ENCODE results near the gene FHL3. TPM values are rescaled to one million over a fixed set of nuclear protein-coding genes. Genes with fewer than 3 reads are reported as not detected.
"Not testable (repeated sequence)": the region's sequence is repeated elsewhere in the genome, so short reads cannot be mapped to it uniquely, and the experiment has no call there.

The FHL3 gene
- polyA plus RNA-seq, 1 of the 3 experiments (the other 2 are of a cell fraction): 6.8 TPM

DNA sequence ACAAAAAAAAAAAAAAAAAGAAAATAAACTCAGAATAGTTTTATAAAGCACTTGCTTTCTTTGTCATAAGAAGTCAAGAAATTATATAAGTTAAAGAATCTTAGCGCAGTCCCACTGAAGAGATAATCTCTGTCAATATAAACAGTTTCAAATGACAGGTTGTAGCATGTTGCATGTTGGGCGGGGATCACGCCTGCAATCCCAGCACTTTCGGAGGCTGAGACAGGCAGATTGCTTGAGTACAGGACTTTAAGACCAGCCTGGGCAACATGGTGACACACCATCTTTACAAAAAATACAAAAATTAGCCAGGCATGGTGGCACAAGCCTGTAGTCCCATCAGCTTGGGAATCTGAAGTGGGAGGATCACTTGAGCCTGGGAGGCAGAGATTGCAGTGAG lies 40.0 kb downstream of the FHL3 start:
- Histone ChIP-seq H3K36me3 (replicated peaks in 1 of 2; ENCODE audit: control insufficient read depth in 1 of 2, insufficient read depth in 2 of 2, low read length in 1 of 2) (peaks cover 26 to 50% of the 10 kb centered on the region in 2 experiments), H3K9me2 (no peaks in the 10 kb centered on the region), H3K4me2 (no peak overlapping the region), H3F3A (replicated peaks; ENCODE audit: insufficient read depth) (peaks cover 5% of the 10 kb centered on the region), H3K4me1 (ENCODE audit: control insufficient read depth in 1 of 2, insufficient read depth in 2 of 2, low read depth in 1 of 2, low read length in 1 of 2) (no peaks in the 10 kb centered on the region), H3K79me2 (ENCODE audit: insufficient read depth) (0 out of 2 replicates have a peak, but pooled peaks cover 5% of the 10 kb centered on the region), H3K9me3 (no peaks in the 10 kb centered on the region), H2AFZ (ENCODE audit: low read depth) (no peak overlapping the region), H3K4me3 (ENCODE audit: low read depth in 2 of 2, low read length in 1 of 2) (no peak overlapping the region), H3K9ac (no peak overlapping the region), H3K27me3 (ENCODE audit: insufficient read depth) (no peaks in the 10 kb centered on the region), H4K20me1 (ENCODE audit: insufficient read depth) (no peaks in the 10 kb centered on the region), H3K27ac (ENCODE audit: low read depth in 2 of 2, low read length in 1 of 2) (no peak overlapping the region)
- DNase-seq: no peak
- POLR2A ChIA-PET: no interaction called here
- TF ChIP-seq MXI1 (IDR thresholded peaks at IDR 0.05; ENCODE audit: low read depth, low read length) (no peak), RXRA (IDR thresholded peaks at IDR 0.05; ENCODE audit: borderline replicate concordance, low read depth) (no peak), FOSL2 (IDR thresholded peaks at IDR 0.05; ENCODE audit: borderline replicate concordance, low read depth) (no peak), RFX5 (IDR thresholded peaks at IDR 0.05; ENCODE audit: low read length) (no peak), POLR2AphosphoS5 (IDR thresholded peaks at IDR 0.05; ENCODE audit: low read depth, low read length) (no peak), EP300 (IDR thresholded peaks at IDR 0.05; ENCODE audit: borderline replicate concordance in 1 of 2, low read depth in 1 of 2, low read length in 1 of 2) (no peak), GATA2 (CRISPR knock-in tag; IDR thresholded peaks at IDR 0.05) (no peak), YY1 (IDR thresholded peaks at IDR 0.05; ENCODE audit: low read depth) (no peak)
- TF ChIP-seq, protein P1, sequence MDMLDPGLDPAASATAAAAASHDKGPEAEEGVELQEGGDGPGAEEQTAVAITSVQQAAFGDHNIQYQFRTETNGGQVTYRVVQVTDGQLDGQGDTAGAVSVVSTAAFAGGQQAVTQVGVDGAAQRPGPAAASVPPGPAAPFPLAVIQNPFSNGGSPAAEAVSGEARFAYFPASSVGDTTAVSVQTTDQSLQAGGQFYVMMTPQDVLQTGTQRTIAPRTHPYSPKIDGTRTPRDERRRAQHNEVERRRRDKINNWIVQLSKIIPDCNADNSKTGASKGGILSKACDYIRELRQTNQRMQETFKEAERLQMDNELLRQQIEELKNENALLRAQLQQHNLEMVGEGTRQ (IDR thresholded peaks at IDR 0.05; ENCODE audit: borderline replicate concordance, low read depth, low read length): no peak
- TF ChIP-seq, protein P2, sequence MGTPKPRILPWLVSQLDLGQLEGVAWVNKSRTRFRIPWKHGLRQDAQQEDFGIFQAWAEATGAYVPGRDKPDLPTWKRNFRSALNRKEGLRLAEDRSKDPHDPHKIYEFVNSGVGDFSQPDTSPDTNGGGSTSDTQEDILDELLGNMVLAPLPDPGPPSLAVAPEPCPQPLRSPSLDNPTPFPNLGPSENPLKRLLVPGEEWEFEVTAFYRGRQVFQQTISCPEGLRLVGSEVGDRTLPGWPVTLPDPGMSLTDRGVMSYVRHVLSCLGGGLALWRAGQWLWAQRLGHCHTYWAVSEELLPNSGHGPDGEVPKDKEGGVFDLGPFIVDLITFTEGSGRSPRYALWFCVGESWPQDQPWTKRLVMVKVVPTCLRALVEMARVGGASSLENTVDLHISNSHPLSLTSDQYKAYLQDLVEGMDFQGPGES (IDR thresholded peaks at IDR 0.05; ENCODE audit: low read depth, low read length): no peak
- TF ChIP-seq, protein P3, sequence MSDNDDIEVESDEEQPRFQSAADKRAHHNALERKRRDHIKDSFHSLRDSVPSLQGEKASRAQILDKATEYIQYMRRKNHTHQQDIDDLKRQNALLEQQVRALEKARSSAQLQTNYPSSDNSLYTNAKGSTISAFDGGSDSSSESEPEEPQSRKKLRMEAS (IDR thresholded peaks at IDR 0.05; ENCODE audit: low read depth): no peak
- 94% methylated on average over 3 of the region's 4 CpGs for WGBS (ENCODE audit: low lambda C conversion rate)
- CTCF ChIA-PET: no interaction called here

DNA sequence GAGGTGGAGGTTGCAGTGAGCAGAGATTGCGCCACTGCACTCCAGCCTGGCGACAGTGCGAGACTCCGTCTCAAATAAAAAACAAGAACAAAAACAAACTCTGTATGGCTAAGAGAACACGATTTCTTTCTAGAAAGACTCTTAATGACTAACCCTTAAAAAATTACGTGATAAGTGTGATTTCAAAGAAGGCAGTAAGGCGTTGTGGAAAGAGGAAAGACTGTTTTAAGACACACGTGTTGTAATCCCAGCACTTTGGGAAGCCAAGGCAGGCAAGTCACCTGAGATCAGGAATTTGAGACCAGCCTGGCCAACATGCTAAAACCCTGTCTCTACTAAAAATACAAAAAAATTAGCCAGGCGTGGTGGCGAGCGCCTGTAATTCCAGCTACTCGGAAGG lies 41.2 kb downstream of the FHL3 start:
- DNase-seq; H2AFZ ChIP-seq (ENCODE audit: low read depth); H4K20me1 ChIP-seq (ENCODE audit: insufficient read depth); H3K9ac ChIP-seq; H3K9me3 ChIP-seq; H3K4me1 ChIP-seq (ENCODE audit: control insufficient read depth in 1 of 2, insufficient read depth in 2 of 2, low read depth in 1 of 2, low read length in 1 of 2); H3K79me2 ChIP-seq (ENCODE audit: insufficient read depth); H3K4me3 ChIP-seq (ENCODE audit: low read depth in 2 of 2, low read length in 1 of 2); H3K4me2 ChIP-seq; H3K27me3 ChIP-seq (ENCODE audit: insufficient read depth); POLR2A ChIA-PET; H3K27ac ChIP-seq (ENCODE audit: low read depth in 2 of 2, low read length in 1 of 2); H3K9me2 ChIP-seq: not testable (repeated sequence)
- 88% methylated on average over 12 of the region's 12 CpGs for WGBS (ENCODE audit: low lambda C conversion rate)
- CTCF ChIA-PET: interaction anchor here (0.8 kb wide), 1 partner anchor 15 kb away, joined by 3 read pairs; no protein-coding TSS in a partner anchor
- peaks cover 17% of the 10 kb centered on the region for H3F3A ChIP-seq (replicated peaks; ENCODE audit: insufficient read depth)
- H3K36me3 ChIP-seq (replicated peaks in 1 of 2; ENCODE audit: control insufficient read depth in 1 of 2, insufficient read depth in 2 of 2, low read length in 1 of 2): peaks cover 24 to 48% of the 10 kb centered on the region in 2 experiments
